Measurements from ENCODE around the gene TMIE. TPM values are rescaled to one million over a fixed set of nuclear protein-coding genes. Genes with fewer than 3 reads are reported as not detected.

Gene TMIE, protein sequence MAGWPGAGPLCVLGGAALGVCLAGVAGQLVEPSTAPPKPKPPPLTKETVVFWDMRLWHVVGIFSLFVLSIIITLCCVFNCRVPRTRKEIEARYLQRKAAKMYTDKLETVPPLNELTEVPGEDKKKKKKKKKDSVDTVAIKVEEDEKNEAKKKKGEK
- total RNA-seq, result 1 to 10 TPM; 1.5 to 1.6 TPM

DNA sequence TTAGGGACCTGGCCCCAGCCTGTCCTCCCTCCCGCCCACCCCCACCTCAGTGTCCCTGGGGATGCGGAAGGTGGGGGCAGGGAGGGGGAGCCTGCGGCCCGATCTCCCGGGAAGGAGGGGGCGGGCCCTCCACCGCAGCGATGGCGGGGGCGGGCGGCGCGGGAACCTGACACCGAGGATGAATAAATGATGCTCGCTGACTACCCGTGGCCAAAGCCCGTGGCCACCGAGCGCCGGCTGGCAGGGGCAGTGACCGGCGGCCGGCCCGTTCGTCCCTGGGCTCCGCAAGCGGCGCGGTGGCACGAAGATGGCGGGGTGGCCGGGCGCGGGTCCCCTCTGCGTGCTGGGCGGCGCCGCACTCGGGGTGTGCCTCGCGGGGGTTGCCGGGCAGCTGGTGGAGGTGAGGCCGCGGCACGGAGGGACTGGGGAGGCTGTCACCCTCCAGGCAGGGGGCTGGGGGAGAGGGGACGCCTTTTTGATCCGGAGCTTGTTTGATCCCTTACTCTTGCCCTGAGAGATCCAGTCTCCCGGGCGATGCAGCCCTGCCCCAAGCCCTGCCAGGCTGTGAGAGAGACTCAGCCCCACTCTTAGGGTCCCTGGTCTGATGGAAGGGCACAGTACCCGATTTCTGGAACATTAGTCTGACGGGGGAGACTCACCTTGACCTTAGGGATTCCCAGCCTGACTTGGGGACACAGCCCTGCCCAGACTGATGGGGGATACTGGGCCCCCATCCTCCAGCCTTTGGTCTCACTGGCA lies at the start of gene TMIE:
Gene TMIE, plus strand, starts transcription at position 212 of the 759 bp plus-strand sequence. Its CDS starts 96 bp downstream, at position 308.
- CTCF ChIA-PET, result interaction anchor here (2.3 kb wide), 1 partner anchor 208 kb away, joined by 12 read pairs; no protein-coding TSS in a partner anchor
- Mint-ChIP-seq H3K27ac (no peak within 1 kb of the TSS), H3K36me3 (ENCODE audit: low read depth) (no peaks in the 10 kb centered on the region), H3K27me3 (peaks cover 1% of the 10 kb centered on the region), H3K9me3 (ENCODE audit: low read depth) (no peaks in the 10 kb centered on the region), H3K4me3 (no peak within 1 kb of the TSS), H3K4me1 (peaks cover 18% of the 10 kb centered on the region)
- DNase-seq, result peak; percentile 24
- POLR2A ChIA-PET, result no interaction called here
- ATAC-seq, result no peak
- intact Hi-C loops (cut with DNase I, micrococcal nuclease), result loop anchor here in 1 of 2 experiments (10.0 kb wide), 1 partner anchor 143 kb away; no protein-coding TSS in a partner anchor

DNA sequence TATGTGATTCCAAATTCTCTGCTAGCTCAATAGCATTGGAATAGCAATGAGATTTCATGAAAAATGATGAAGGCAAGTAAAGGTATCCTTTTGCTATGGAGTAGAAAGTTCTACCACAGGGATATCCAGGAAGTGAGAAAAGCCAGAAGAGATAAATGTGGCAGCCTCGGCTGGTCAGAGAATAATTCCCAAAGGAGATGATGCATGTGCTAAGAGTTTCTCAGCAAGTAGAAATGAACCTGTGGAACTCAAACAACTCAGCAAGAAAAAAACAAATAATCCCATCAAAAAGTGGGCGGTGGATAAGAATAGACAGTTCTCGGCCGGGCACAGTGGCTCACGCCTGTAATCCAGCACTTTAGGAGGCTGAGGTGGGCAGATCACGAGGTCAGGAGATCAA lies 45.9 kb upstream of the TMIE start:
- Mint-ChIP-seq H3K4me3 (no peak overlapping the region), H3K36me3 (ENCODE audit: low read depth) (peaks cover 2% of the 10 kb centered on the region), H3K27ac (no peak overlapping the region), H3K27me3 (peaks cover 5% of the 10 kb centered on the region), H3K9me3 (ENCODE audit: low read depth) (peaks cover 6% of the 10 kb centered on the region), H3K4me1 (no peaks in the 10 kb centered on the region)
- ChIA-PET POLR2A (no interaction called here), CTCF (interaction anchor here (0.8 kb wide), 1 partner anchor 732 kb away, joined by 3 read pairs; no protein-coding TSS in a partner anchor)
- no peak for DNase-seq
- ATAC-seq, result no peak
- intact Hi-C loops (cut with DNase I, micrococcal nuclease), result no loop called here

DNA sequence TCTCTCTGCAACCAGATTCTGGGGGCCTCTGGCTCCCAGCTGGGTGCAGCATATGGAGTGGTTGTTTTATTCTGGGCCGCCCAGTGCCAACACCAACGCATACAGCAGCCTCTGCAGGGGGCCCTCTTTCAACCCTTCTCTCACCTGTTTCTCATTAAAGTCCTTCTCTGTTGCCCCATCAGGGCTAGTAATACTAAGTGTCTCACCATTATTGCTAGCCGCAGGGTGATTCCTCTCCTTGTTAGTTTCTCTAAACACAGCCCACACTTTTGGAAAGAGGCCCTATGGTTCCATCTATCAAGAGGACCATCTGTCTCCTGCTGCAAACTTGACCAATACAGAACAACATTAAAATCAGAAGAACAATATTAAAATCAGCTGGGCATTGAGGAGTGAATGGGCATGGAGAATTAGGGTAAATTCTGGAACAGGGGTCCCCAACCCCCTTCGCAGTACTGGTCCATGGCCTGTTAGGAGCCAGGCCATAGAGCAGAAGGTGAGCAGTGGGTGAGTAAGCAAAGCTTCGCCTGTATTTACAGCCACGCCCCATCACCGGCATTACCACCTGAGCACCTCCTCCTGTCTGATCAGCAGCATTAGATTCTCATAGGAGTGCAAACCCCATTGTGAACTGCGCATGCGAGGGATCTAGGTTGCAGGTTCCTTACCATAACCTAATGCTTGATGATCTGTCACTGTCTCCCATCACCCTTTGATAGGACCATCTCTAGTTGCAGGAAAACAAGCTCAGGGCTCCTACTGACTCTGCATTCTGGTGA lies 44.2 kb upstream of the TMIE start:
- Mint-ChIP-seq H3K4me3 (no peak overlapping the region), H3K9me3 (ENCODE audit: low read depth) (peaks cover 3% of the 10 kb centered on the region), H3K36me3 (ENCODE audit: low read depth) (peaks cover 2% of the 10 kb centered on the region), H3K4me1 (no peaks in the 10 kb centered on the region), H3K27ac (no peak overlapping the region), H3K27me3 (peaks cover 5% of the 10 kb centered on the region)
- intact Hi-C loops (cut with DNase I, micrococcal nuclease), result no loop called here
- DNase-seq (no peak), ATAC-seq (no peak)
- CTCF ChIA-PET, result interaction anchor here (0.6 to 1.0 kb wide), 2 partner anchors 27 to 667 kb away, joined by 3 to 4 read pairs; no protein-coding TSS in a partner anchor
- POLR2A ChIA-PET, result no interaction called here

DNA sequence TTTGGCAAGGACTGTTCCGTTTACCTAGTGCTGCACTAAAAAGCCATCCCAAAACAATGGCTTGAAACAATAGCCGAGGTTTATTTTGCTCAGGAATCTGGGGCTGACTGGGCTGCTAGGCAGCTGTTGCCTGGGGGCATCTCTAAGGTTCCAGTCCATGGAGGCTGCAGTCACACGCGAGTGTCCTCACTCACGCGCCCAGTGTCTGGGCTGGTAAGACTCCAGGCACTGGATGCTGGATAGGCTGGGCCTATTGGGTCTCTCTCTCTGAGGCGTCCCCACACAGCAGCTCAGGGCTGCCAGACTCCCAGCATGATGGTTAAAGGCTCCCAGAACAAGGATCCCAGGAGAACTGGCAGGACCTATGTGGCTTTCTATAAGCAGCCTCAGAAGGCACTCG lies 41.9 kb upstream of the TMIE start:
- Mint-ChIP-seq H3K27ac (no peak overlapping the region), H3K9me3 (ENCODE audit: low read depth) (no peaks in the 10 kb centered on the region), H3K4me3 (no peak overlapping the region), H3K4me1 (no peaks in the 10 kb centered on the region), H3K36me3 (ENCODE audit: low read depth) (no peaks in the 10 kb centered on the region), H3K27me3 (peaks cover 2% of the 10 kb centered on the region)
- POLR2A ChIA-PET, result no interaction called here
- DNase-seq, result no peak
- CTCF ChIA-PET, result interaction anchor here (0.6 to 1.5 kb wide), 2 partner anchors 30 to 665 kb away, joined by 3 read pairs; no protein-coding TSS in a partner anchor
- intact Hi-C loops (cut with DNase I, micrococcal nuclease), result no loop called here
- ATAC-seq, result no peak

DNA sequence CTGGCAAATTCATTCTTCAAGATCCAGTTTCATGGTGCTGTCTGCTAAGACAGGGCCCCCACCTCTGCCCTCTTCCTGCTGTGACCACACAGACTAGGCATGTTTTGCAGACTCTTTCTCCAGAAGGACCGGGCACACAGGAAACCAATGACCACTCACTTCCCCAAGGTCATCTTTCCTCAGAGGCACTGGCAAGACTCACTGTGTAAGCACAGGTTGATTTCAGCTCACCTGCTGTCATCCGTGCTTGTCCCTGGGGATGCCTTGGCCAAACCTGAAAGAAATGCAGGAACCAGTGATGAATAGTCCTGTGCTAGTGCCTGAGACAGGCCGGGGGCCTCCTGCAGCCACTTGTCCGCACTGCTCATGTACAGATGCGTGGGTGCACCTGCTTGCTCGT lies 41.2 kb upstream of the TMIE start:
- no peaks in the 10 kb centered on the region for H3K9me3 Mint-ChIP-seq (ENCODE audit: low read depth)
- CTCF ChIA-PET, result no interaction called here

DNA sequence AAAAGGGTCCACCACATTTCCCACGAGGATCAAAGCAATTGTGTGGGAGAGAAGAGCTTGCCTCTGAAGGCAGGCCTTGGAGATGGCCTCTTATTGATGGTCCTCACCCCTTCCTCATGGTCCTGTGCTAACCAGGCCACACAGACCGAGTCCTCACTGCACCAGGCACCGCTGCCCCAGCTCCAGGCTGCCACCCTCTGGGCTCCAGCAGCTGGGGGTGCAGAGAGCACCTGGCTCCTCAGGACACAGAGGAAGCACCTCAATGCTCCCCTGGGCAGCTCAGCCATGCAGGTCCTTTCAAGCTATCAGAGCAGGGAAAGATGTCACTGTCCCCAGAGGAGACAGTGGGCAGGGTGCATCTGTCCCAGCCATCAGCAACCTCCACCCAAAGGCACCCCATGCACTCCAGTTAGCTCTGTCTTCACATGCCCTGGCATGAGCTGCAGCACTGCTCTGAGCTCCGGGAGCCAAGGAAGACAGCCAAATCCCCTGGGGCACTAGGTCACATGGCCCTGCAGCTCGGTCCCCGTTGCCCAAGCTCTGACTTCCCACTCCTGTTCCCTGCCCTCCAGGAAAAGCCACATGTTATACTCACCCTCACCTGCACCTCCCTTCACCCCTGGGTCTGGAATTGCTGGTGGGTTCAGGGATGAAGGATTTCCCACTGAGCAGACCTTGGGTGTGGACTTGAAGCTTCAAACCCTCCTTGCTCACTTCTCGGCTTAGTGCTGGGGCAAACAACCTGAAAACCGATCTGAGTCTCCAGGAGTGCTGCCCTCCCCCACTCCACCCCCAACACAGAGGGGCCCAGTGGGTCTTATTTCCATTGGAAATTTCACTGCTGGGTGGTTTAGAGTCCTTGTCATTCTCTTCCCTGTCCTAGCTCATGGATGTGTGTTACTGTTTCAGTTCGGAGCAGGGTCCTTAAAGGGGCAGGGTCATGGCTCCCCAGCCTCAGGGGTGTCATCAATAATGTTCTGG lies 40.4 kb upstream of the TMIE start:
- no peak for ATAC-seq
- Mint-ChIP-seq H3K36me3 (ENCODE audit: low read depth) (no peaks in the 10 kb centered on the region), H3K27me3 (no peaks in the 10 kb centered on the region), H3K27ac (no peak overlapping the region), H3K4me3 (no peak overlapping the region), H3K4me1 (no peaks in the 10 kb centered on the region), H3K9me3 (ENCODE audit: low read depth) (no peaks in the 10 kb centered on the region)
- CTCF ChIA-PET, result interaction anchor here (0.7 kb wide), 1 partner anchor 31 kb away, joined by 4 read pairs; no protein-coding TSS in a partner anchor
- intact Hi-C loops (cut with DNase I, micrococcal nuclease), result no loop called here
- no peak for DNase-seq
- POLR2A ChIA-PET, result no interaction called here

More for the DNA sequence above, 41.2 kb upstream of the TMIE start:
- intact Hi-C loops (cut with DNase I, micrococcal nuclease), result no loop called here
- H3K4me3 Mint-ChIP-seq, result no peak overlapping the region
- no peak for DNase-seq
- POLR2A ChIA-PET, result no interaction called here
- no peaks in the 10 kb centered on the region for H3K4me1 Mint-ChIP-seq
- H3K36me3 Mint-ChIP-seq (ENCODE audit: low read depth), result no peaks in the 10 kb centered on the region
- no peak overlapping the region for H3K27ac Mint-ChIP-seq
- no peaks in the 10 kb centered on the region for H3K27me3 Mint-ChIP-seq
- ATAC-seq, result no peak

DNA sequence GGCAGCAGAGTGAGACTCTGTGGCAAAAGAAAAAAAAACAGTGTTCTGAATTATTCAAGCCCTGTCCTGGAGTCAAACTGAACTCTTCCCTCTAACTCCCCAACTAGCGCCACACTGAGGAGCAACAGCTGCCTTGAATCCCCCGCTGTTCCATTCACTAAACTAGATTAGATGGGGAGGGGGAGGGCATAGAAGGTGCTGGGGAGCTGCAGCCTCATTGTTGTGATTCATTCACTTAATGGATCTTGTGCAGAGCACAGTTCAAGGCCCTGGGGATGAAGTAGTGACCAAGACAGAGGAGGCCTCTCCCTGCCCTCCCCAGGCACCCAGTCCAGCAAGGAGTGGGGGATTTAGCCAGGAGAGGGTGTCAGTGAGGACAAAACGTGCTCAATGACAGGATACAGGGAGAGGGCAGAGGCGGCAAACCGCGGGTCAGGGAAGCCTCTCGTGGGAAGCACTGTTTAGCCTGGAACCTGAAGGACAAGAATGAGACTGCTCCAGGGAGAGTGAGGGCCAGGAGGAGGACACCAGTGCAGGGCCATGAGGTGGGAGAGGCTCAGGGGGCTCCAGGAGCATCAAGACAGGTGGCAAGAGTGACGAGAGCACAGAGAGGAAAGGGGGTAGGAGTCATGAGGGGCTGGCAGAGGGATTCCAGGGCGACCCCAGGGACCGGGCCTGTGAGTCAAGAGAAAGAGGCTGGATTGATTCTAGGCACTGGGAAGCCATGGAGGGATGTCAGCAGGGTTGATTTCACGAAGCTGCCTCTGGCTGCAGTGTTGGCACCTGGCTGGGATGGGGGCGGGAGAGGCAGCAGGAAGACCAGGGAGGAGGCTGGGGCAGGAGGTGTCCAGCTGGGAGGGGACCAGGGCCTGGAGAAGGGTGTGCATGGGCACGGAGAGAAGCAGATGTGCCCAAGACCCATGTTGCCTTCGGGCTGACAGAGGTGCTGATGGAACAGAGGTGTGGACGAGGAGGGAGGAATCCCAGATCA lies 39.1 kb upstream of the TMIE start:
- DNase-seq (no peak), ATAC-seq (no peak)
- Mint-ChIP-seq H3K4me1 (no peaks in the 10 kb centered on the region), H3K27ac (no peak overlapping the region), H3K4me3 (no peak overlapping the region), H3K27me3 (no peaks in the 10 kb centered on the region), H3K9me3 (ENCODE audit: low read depth) (no peaks in the 10 kb centered on the region), H3K36me3 (ENCODE audit: low read depth) (no peaks in the 10 kb centered on the region)
- ChIA-PET CTCF (no interaction called here), POLR2A (no interaction called here)
- intact Hi-C loops (cut with DNase I, micrococcal nuclease), result no loop called here

DNA sequence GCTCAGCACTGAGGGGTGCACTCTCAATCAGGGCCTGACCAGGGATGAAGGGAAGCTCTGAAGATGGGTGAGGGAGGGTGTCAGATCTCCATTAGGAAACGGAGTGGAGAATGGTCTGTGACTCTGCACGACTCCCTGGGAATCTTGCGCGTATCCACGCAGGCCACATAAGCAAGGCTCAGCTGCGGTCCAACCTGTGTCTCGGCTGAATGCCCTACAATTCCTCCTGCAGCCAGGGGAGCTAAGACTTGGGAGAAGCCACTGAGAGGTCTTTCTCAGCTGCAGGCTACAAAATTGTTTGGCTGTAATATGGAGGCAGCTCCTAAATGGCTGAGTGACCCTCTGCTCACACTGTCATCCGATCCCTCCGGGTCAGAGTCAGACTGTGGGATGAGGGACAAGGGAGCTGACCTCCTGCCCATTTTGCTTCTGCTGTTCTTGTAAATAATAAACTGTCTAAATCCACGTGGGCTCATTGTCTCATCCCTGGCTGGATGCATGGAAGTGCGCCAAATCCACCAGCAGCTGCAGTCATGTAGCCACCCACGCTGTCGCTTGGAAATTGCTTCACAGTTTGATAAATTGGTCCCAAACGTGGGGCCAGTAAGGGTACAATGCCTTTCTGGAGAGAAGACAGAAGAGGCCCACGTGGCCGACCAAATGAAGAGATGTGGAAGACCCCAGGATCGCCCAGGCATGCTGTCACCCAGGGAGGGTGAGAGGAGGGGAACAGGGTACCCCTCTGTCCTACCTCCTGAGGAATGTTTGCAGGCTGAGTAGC lies 38.2 kb upstream of the TMIE start:
- Mint-ChIP-seq H3K27ac (no peak overlapping the region), H3K27me3 (no peaks in the 10 kb centered on the region), H3K36me3 (ENCODE audit: low read depth) (no peaks in the 10 kb centered on the region), H3K4me1 (no peaks in the 10 kb centered on the region), H3K9me3 (ENCODE audit: low read depth) (no peaks in the 10 kb centered on the region), H3K4me3 (no peak overlapping the region)
- ChIA-PET CTCF (interaction anchor here (0.7 to 0.9 kb wide), 2 partner anchors 98 to 591 kb away, joined by 3 read pairs; no protein-coding TSS in a partner anchor), POLR2A (no interaction called here)
- no peak for DNase-seq
- intact Hi-C loops (cut with DNase I, micrococcal nuclease), result no loop called here
- no peak for ATAC-seq

DNA sequence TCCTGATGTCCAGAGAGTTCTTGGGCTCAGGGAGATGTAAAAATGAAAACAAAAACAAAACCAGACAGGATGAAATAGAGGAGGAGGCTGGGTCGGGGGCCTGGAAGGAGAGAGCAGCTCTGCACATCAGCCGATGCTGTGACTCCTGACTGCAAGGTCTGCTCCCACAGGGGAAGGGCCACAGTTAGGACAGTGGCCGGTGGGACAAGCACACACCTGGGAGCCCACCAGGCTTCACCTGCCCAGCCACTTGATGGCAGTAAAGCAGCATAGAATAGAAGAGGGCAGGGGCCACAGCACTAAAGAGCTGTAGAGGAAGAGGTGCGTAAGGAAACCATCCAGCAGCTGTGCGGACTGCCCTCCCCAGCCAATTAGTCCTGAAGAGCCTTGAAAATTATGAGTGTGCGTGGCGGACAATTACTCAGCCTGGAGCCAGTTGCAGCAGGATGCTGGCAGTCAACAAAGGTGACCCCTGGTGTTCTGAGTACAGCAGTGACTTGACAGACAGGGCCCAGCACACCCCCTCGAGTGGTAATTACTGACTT lies 37.5 kb upstream of the TMIE start:
- DNase-seq (no peak), ATAC-seq (peak; percentile 36)
- Mint-ChIP-seq H3K9me3 (ENCODE audit: low read depth) (no peaks in the 10 kb centered on the region), H3K4me3 (no peak overlapping the region), H3K36me3 (ENCODE audit: low read depth) (no peaks in the 10 kb centered on the region), H3K27me3 (no peaks in the 10 kb centered on the region), H3K4me1 (no peaks in the 10 kb centered on the region), H3K27ac (no peak overlapping the region)
- CTCF ChIA-PET, result interaction anchor here (0.5 to 0.9 kb wide), 2 partner anchors 99 to 163 kb away, joined by 3 to 4 read pairs; no protein-coding TSS in a partner anchor
- POLR2A ChIA-PET, result no interaction called here
- intact Hi-C loops (cut with DNase I, micrococcal nuclease), result no loop called here
